H1 (cell line): ENCODE data around the gene FANCD2OS. TPM values are rescaled to one million over a fixed set of nuclear protein-coding genes. Genes with fewer than 3 reads are reported as not detected.

Source experiments
- CTCF ChIA-PET: fragments of 300-600 bp; sonication (Branson Sonifier 250); formaldehyde crosslinking; loops from one replicate; lab custom pipeline; 2021; ENCODE audit not compliant: partially characterized antibody; lab: Charles Lee
- POLR2A ChIA-PET: fragments of 300-600 bp; sonication (Branson Sonifier 250); formaldehyde crosslinking; loops from one replicate; lab custom pipeline; 2021; ENCODE audit warnings: inconsistent platforms; ENCODE audit not compliant: partially characterized antibody; lab: Charles Lee
- DNase-seq, 2 experiments: peaks; one replicate each; pipeline versions ENCODE4 v3.0.0 to v3.0.0-alpha.2; 2010 to 2022; ENCODE audit warnings: low spot score in 2 of 2, low read depth in 1 of 2, mixed read lengths in 1 of 2
- FAIRE-seq: peaks from 2 replicates; lab custom pipeline; 2011; peaks lifted over from hg19 to GRCh38; lab: Jason Lieb, UNC
- H2AFZ ChIP-seq: 2 replicates; pipeline ENCODE4 v1.8.1; 2012; ENCODE audit warnings: low read length, inconsistent platforms
- H2AK5ac ChIP-seq: 2 replicates; pipeline ENCODE4 v1.6.1; 2013; ENCODE audit warnings: low read depth, low read length
- H2BK120ac ChIP-seq: replicated peaks from 2 replicates; pipeline ENCODE3; 2013; ENCODE audit warnings: low read depth, low read length, inconsistent platforms
- H2BK12ac ChIP-seq: 2 replicates; pipeline ENCODE4 v1.6.1; 2013; ENCODE audit warnings: low read depth, low read length
- H2BK15ac ChIP-seq: 2 replicates; pipeline ENCODE4 v1.6.1; 2013; ENCODE audit warnings: low read length
- H2BK20ac ChIP-seq: 2 replicates; pipeline ENCODE4 v1.6.1; 2013; ENCODE audit warnings: low read length
- H2BK5ac ChIP-seq: 2 replicates; pipeline ENCODE4 v1.6.1; 2013; ENCODE audit warnings: low read depth, low read length
- H3K14ac ChIP-seq: 2 replicates; pipeline ENCODE4 v1.6.1; 2013; ENCODE audit warnings: inconsistent platforms; ENCODE audit not compliant: insufficient read length
- H3K18ac ChIP-seq: 2 replicates; pipeline ENCODE4 v1.6.1; 2013; ENCODE audit warnings: low read length; ENCODE audit errors: extremely low read depth
- H3K23ac ChIP-seq: 2 replicates; pipeline ENCODE4 v1.6.1; 2013; ENCODE audit warnings: inconsistent platforms; ENCODE audit not compliant: insufficient read length
- H3K23me2 ChIP-seq: 2 replicates; pipeline ENCODE4 v1.6.1; 2013; ENCODE audit warnings: low read depth, low read length
- H3K27ac ChIP-seq: 2 replicates; pipeline ENCODE4 v1.6.1; 2011; ENCODE audit warnings: low read depth, low read length, inconsistent platforms
- H3K27me3 ChIP-seq, 4 experiments: replicated peaks in 1 of 4; 1 replicate in 1 of 4; 2 replicates in 3 of 4; pipeline versions ENCODE4 v1.6.1 to v1.8.1; 2011 to 2013; ENCODE audit warnings: low read length in 3 of 4, mild to moderate bottlenecking in 3 of 4, inconsistent platforms in 2 of 4, mixed read lengths in 2 of 4, moderate library complexity in 1 of 4; ENCODE audit not compliant: control insufficient read depth in 3 of 4, insufficient read depth in 3 of 4; ENCODE audit errors: extremely low read depth in 1 of 4
- H3K36me3 ChIP-seq, 4 experiments: 2 replicates each; pipeline versions ENCODE4 v1.6.1 to v1.8.1; 2011 to 2013; ENCODE audit warnings: mild to moderate bottlenecking in 4 of 4, low read length in 3 of 4, moderate library complexity in 2 of 4, control low read depth in 1 of 4, inconsistent platforms in 1 of 4; ENCODE audit not compliant: insufficient read depth in 4 of 4, control insufficient read depth in 2 of 4
- H3K4ac ChIP-seq: replicated peaks from 2 replicates; pipeline ENCODE3; 2013; ENCODE audit warnings: low read length, low read depth, mixed read lengths, inconsistent platforms; ENCODE audit not compliant: insufficient read length
- H3K4me1 ChIP-seq, 4 experiments: replicated peaks in 1 of 4; 1 replicate in 1 of 4; 2 replicates in 3 of 4; pipeline versions ENCODE4 v1.6.1 to v1.8.1; 2011 to 2013; ENCODE audit warnings: low read length in 3 of 4, inconsistent platforms in 2 of 4, mixed read lengths in 1 of 4; ENCODE audit not compliant: insufficient read depth in 4 of 4, control insufficient read depth in 3 of 4
- H3K4me2 ChIP-seq, 2 experiments: 2 replicates each; pipeline versions ENCODE4 v1.6.1 to v1.8.1; 2011 to 2013; ENCODE audit warnings: low read depth in 2 of 2, low read length in 2 of 2, control low read depth in 1 of 2, inconsistent platforms in 1 of 2, mild to moderate bottlenecking in 1 of 2; ENCODE audit not compliant: insufficient read depth in 1 of 2
- H3K4me3 ChIP-seq, 4 experiments: fragments of 200-600, 300-600 bp in 1 of 4; sonication (generic), shearing (Covaris generic), sonication (Bioruptor Twin) in 1 of 4; 2 replicates each; pipeline versions ENCODE4 v1.5.1 to v1.8.1; 2011 to 2016; ENCODE audit warnings: low read length in 4 of 4, low read depth in 3 of 4, control low read depth in 2 of 4, inconsistent platforms in 2 of 4, mild to moderate bottlenecking in 2 of 4, mixed read lengths in 1 of 4, moderate library complexity in 1 of 4; ENCODE audit not compliant: insufficient read depth in 2 of 4; ENCODE audit errors: extremely low read depth in 1 of 4
- H3K56ac ChIP-seq: replicated peaks from 2 replicates; pipeline ENCODE3; 2013; ENCODE audit warnings: low read depth, mild to moderate bottlenecking, mixed read lengths, low read length, inconsistent platforms; ENCODE audit not compliant: insufficient read length
- H3K79me1 ChIP-seq: 2 replicates; pipeline ENCODE4 v1.6.1; 2013; ENCODE audit warnings: low read depth, low read length, control low read depth
- H3K79me2 ChIP-seq, 2 experiments: 2 replicates each; pipeline versions ENCODE4 v1.6.1 to v1.8.1; 2012 to 2013; ENCODE audit warnings: low read length in 2 of 2, mild to moderate bottlenecking in 2 of 2, inconsistent platforms in 1 of 2; ENCODE audit not compliant: insufficient read depth in 2 of 2, control insufficient read depth in 1 of 2
- H3K9ac ChIP-seq, 4 experiments: replicated peaks in 1 of 4; 1 replicate in 1 of 4; 2 replicates in 3 of 4; pipeline versions ENCODE4 v1.6.1 to v1.8.1; 2011 to 2013; ENCODE audit warnings: low read depth in 3 of 4, low read length in 3 of 4, control low read depth in 2 of 4, mild to moderate bottlenecking in 2 of 4, moderate library complexity in 2 of 4, inconsistent platforms in 1 of 4; ENCODE audit errors: extremely low read depth in 1 of 4
- H3K9me3 ChIP-seq, 2 experiments: 2 replicates each; pipeline versions ENCODE4 v1.6.1 to v1.8.1; 2012 to 2013; ENCODE audit warnings: mild to moderate bottlenecking in 2 of 2, moderate library complexity in 2 of 2, control low read depth in 1 of 2, inconsistent platforms in 1 of 2, low read depth in 1 of 2, low read length in 1 of 2, mixed read lengths in 1 of 2; ENCODE audit not compliant: insufficient read depth in 2 of 2
- H4K20me1 ChIP-seq, 2 experiments: replicated peaks in 1 of 2; 2 replicates each; pipeline versions ENCODE3 to v1.8.1; 2011 to 2013; ENCODE audit warnings: inconsistent platforms in 2 of 2, low read length in 2 of 2, mild to moderate bottlenecking in 1 of 2; ENCODE audit not compliant: insufficient read depth in 2 of 2, control insufficient read depth in 1 of 2
- H4K5ac ChIP-seq: 2 replicates; pipeline ENCODE4 v1.6.1; 2013; ENCODE audit warnings: low read length, low read depth, mixed read lengths, inconsistent platforms; ENCODE audit not compliant: insufficient read length
- H4K8ac ChIP-seq: 2 replicates; pipeline ENCODE4 v1.8.0; 2013; ENCODE audit warnings: mild to moderate bottlenecking, moderate library complexity, low read length, inconsistent platforms; ENCODE audit not compliant: insufficient read depth; ENCODE audit errors: extremely low read depth
- H4K91ac ChIP-seq: replicated peaks from 2 replicates; pipeline ENCODE3; 2013; ENCODE audit warnings: low read length, mixed read lengths, inconsistent platforms; ENCODE audit not compliant: insufficient read length
- BACH1 ChIP-seq: IDR thresholded peaks from 2 replicates; pipeline ENCODE4 v1.6.1; 2012; ENCODE audit warnings: low read length, improper control_type of control experiment
- RAD21 ChIP-seq, 2 experiments: IDR thresholded peaks in 1 of 2; conservative IDR thresholded peaks in 1 of 2; 2 replicates each; pipeline ENCODE4 v1.6.1; 2011; ENCODE audit warnings: low read depth in 2 of 2, low read length in 2 of 2, improper control_type of control experiment in 1 of 2, inconsistent platforms in 1 of 2, mild to moderate bottlenecking in 1 of 2, moderate library complexity in 1 of 2
- SIX5 ChIP-seq: IDR thresholded peaks from 2 replicates; pipeline ENCODE4 v1.6.1; 2011; ENCODE audit warnings: mild to moderate bottlenecking, low read depth, low read length
- TCF12 ChIP-seq: IDR thresholded peaks from 2 replicates; pipeline ENCODE4 v1.6.1; 2011; ENCODE audit warnings: low read depth, mild to moderate bottlenecking, low read length
- USF2 ChIP-seq: IDR thresholded peaks from 2 replicates; pipeline ENCODE4 v1.6.1; 2011; ENCODE audit warnings: low read length, improper control_type of control experiment
- WGBS, 2 experiments: shearing (Covaris generic) in 1 of 2; methylation state at CpG; one replicate each; pipeline versions ENCODE4 v1.1.6 to v1.1.7; 2013 to 2015; ENCODE audit warnings: low lambda C conversion rate in 2 of 2, mixed read lengths in 2 of 2, inconsistent platforms in 1 of 2, low coverage in 1 of 2, missing lambda C conversion rate in 1 of 2; ENCODE audit not compliant: insufficient replicate concordance in 2 of 2, insufficient coverage in 1 of 2, insufficient read length in 1 of 2; ENCODE audit errors: extremely low coverage in 1 of 2, missing lambda C conversion rate in 1 of 2; 5-methylcytosine and 5-hydroxymethylcytosine counted together
- polyA plus RNA-seq, 7 experiments: library from polyadenylated mRNA; depleted of rRNA in 3 of 7; stranded (reverse) in 5 of 7; unstranded in 2 of 7; fragments of >200 nt in 5 of 7; fragments of 200-250 nt in 2 of 7; gene quantifications; 1 replicate in 5 of 7; 2 replicates in 1 of 7; 4 replicates in 1 of 7; pipeline versions ENCODE4 v1.2.1 to v1.2.3, GENCODE V29; 2011 to 2013; ENCODE audit warnings: missing spikeins in 2 of 7, mixed read lengths in 2 of 7
- total RNA-seq: library from RNA; stranded (reverse); fragmentation: NEBNext Ultra II Directional; extraction: Animal tissue kit (Norgen Biotek cat#: 25700); gene quantifications from 2 replicates; pipeline ENCODE4 v1.2.1, GENCODE V29; 2021

FANCD2OS gene
- total and polyA plus RNA-seq, 2 of the 8 experiments (the other 6 are each of a cell fraction or from before 2014, with no cell fraction given) = not detected

GRCh38 chr3:10085738-10086137 lies 22.3 kb downstream of the FANCD2OS start:
- Histone ChIP-seq H3K9ac (no peak overlapping the region), H3K56ac (no peak overlapping the region), H3K4me1 (no peaks in the 10 kb centered on the region), H4K5ac (no peak overlapping the region), H3K4me2 (no peak overlapping the region), H3K23me2 (no peaks in the 10 kb centered on the region), H2BK12ac (no peak overlapping the region), H3K36me3 (peaks cover 29 to 74% (median 60%) of the 10 kb centered on the region in 4 experiments), H4K20me1 (no peaks in the 10 kb centered on the region), H2AK5ac (no peak overlapping the region), H2BK15ac (no peak overlapping the region), H4K91ac (no peak overlapping the region), H3K14ac (no peak overlapping the region), H3K23ac (no peak overlapping the region), H3K18ac (no peak overlapping the region), H4K8ac (no peak overlapping the region), H3K79me2 (no peaks in the 10 kb centered on the region), H3K79me1 (no peaks in the 10 kb centered on the region), H2BK120ac (no peak overlapping the region), H2BK5ac (no peak overlapping the region), H3K4me3 (no peak overlapping the region), H3K4ac (no peak overlapping the region), H2BK20ac (no peak overlapping the region), H3K27ac (no peak overlapping the region), H2AFZ (no peak overlapping the region), H3K9me3 (no peaks in the 10 kb centered on the region), H3K27me3 (no peaks in the 10 kb centered on the region)
- WGBS, 2 experiments = 100% methylated on average over 1 of the region's 1 CpG; no CpG with 5 or more reads in 1 of the 2 experiments
- FAIRE-seq (no peak), DNase-seq (no peak)
- no peak for TF ChIP-seq USF2
- TF ChIP-seq BACH1 = no peak
- TF ChIP-seq RAD21 (IDR thresholded peaks at IDR 0.05 in 1 of 2, conservative IDR thresholded peaks at IDR 0.05 in 1 of 2; ENCODE audit: low read depth in 2 of 2, low read length in 2 of 2) = no peak
- TF ChIP-seq SIX5 = no peak
- TF ChIP-seq TCF12 = no peak
- POLR2A ChIA-PET = interaction anchor here (1.4 kb wide), 1 partner anchor 8 kb away, joined by 4 read pairs; no protein-coding TSS in a partner anchor
- CTCF ChIA-PET = interaction anchor here (0.6 to 1.0 kb wide), 2 partner anchors 178 to 1007 kb away, joined by 3 read pairs; no protein-coding TSS in a partner anchor
